ENCODE data around the gene CACNA1H. TPM values are rescaled to one million over a fixed set of nuclear protein-coding genes. Genes with fewer than 3 reads are reported as not detected.
A peak's percentile ranks its signal among the peaks of the same experiment; 100 is the strongest.

CACNA1H gene
- polyA plus RNA-seq, 4 donors: 17.1 to 31.1 (median 18.5) TPM

DNA sequence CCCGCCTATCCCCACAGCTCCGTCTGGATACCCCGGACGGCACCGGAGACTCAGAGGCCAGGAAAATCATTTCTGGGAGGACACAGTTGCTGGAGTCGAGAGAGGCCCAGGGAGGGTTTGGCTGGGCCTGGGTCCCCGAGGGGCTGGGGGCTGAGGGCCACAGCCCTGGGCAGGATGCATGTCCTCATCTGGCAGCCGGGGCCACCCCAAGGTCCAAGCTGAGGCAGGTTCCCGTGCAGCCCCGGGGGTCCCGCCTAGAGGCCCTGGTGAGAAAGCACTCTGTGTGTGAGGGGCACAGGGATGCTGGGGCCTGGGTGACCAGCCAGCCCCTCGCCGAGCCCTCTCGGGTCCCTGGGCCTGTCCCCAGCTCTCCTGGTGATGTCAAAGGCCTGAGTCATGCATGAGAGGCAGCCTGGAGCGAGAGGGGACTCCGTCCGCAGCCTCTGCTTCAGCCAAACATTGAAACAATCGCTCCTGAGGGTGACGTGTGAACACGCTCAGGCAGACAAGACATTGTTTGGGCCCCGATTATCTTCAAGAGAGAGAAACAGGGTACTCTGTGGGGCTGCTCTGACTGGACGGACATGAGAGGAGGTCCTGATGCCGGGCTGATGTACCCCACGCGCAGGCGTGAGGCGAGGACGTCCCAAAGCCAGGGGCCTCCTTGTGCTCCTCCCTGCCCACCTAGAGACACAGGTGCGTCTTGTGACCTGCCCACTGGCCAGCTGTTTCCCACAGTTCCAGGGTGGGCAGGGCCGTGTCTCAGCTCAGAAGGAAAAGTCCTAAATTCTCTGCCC lies 31.1 kb upstream of the CACNA1H start:
- DNase-seq (ENCODE audit: low read depth in 4 of 4, low spot score in 3 of 4): no peak

DNA sequence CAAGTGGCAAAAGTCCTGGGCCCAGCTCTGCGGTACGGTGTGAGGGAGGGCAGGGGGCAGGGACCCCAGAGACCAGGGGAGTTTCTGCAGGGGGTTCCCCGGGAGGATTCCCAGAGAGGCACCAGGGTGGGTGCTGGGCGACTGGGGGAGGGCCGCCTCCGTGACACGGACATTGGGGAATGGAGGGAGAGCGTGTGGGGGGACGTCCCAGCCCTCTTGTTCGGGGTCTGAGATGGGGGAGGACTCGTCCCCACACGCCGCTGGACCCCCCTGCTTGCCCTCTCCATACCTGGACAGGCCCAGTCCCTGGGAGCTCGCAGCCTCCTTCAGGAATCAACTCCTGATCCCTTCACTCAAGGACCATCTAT lies 30.5 kb upstream of the CACNA1H start:
- DNase-seq (ENCODE audit: low read depth in 4 of 4, low spot score in 3 of 4): no peak

DNA sequence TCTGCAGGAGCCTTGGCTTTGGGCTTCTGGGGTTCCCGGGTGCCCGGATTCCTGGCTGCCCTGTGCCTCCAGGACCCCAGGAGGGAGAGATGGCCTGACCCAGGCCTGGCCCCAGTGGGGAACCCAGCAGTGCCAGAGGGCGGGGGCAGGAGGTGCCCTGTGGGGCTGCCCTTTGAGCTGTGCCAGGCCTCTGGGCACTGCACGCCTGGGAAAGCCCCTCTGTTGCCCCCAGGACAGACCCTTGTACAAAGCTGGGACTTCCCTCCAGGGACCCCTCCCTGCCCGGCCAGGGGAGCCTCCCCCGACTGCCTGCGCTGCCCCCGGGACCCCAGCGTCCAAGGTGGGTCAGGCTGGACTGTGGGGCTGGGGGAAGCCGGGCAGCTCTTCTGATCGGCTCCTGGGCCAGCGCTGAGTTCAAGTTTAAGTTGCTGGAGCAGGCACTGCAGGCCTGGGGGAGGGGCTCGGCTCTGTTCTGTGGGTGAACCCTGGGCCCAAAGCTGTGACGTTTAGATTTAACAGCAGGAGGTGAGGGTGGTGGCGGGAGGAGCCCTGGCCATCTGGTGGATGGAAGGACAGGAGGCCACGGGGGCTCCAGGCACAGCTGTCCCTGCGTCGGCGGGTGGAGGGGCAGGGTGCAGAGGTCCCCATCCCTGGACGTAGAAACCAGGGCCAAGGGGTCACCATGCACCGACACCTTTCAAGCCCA lies 29.2 kb upstream of the CACNA1H start:
- DNase-seq (ENCODE audit: low read depth in 4 of 4, low spot score in 3 of 4): no peak

DNA sequence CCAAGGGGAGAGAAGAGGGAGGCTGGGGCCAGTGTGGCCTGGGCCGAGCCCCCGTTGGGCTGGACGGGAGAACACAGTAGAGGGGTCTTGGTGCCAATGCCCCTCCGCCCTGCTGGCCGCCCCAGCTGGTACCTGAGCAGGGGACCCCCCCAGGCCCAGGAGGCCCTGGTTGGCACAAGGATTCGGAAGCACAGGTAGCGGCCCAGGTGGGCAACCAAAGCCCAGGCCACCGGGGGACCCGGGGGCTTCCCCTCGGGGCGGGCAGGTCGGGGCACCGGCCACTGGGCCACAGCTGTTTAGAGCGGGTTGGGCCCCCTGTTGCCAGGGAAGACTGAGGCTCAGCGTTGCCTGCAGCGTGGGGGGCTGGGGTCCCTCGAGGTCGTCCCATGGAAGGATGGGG lies 28.6 kb upstream of the CACNA1H start:
- no peak for DNase-seq (ENCODE audit: low read depth in 4 of 4, low spot score in 3 of 4)

DNA sequence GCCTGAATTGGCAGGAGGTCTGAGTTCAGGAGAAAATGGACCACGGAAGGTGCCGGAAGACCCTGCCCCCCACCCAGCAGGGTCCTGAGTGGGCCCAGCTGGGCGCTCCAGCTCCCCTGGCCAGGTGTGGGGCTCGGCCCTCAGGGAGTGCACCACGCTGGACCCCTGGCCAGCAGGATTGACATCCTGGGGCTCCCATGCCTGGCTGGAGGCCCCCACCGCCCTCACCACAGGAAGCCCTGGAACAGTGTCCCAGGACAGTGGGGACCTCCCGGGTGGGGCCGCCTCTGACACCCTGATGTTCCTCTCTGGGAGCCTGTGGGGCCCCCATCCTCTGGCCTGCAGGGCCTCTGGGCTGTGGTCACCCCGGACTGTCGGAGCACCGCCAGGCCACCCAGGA lies 28.1 kb upstream of the CACNA1H start:
- DNase-seq (ENCODE audit: low read depth in 4 of 4, low spot score in 3 of 4): no peak

DNA sequence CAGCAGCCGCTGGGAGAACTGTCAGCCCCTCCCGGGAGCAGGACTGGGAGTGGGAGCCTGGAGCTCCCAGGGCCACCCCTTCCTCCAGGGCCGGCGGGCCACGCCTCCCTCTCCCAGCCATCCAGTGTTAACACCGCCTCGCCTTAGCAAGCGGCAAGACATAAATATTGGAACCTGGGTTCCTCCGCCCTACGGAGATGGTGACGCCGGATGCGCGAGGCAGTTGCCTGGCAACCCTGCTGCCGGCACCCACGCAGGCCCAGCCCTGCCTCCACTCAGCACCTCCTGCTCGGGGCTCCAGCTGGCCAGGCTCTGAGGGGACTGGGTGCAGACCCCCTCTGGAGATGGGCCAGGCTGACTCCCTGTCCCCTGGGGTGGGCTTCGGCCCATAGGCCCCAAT lies 27.4 kb upstream of the CACNA1H start:
- peak in 3 of 4 donors; percentile 38 to 66 (median 65) for DNase-seq (ENCODE audit: low read depth in 4 of 4, low spot score in 3 of 4)

DNA sequence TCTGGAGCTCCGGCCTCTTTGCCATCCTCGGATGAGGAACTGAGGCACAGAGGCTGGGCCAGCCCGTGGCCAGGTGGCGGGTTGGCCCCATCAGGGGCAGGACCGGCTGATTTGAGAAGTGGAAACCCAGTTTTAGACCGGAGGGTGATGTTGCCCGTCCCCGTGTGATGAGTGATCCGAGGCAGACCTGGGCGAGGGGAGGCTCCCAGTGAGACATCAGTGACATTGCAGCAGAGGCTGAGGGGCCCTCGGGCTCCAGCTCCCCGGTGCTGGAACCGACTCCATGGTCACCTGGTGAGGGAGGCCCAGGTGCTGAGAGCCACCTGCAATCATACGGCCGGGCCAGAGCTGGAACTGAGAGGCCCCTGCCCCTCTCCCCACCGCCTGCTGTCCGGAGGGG lies 26.9 kb upstream of the CACNA1H start:
- DNase-seq (ENCODE audit: low read depth in 4 of 4, low spot score in 3 of 4): no peak

DNA sequence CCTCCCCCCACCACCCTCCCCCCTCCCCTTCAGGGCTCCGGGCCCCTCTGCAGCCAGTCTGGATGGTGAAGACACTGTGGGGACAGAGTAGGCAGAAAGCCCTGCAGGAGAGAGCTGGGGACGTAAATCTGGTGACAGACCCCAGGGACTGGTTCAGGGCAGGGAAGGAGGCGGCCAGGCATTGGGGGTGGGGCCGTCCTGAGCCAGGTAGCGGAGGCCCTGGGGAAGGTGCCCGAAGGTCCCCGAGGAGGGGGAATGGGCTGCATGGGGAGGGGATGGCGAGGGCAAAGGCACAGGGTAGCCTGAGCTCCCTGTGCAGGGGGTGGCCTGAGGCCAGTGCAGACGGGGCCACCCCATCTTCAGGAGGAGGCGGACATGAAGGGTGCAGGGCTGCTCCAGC lies 26.3 kb upstream of the CACNA1H start:
- no peak for DNase-seq (ENCODE audit: low read depth in 4 of 4, low spot score in 3 of 4)

DNA sequence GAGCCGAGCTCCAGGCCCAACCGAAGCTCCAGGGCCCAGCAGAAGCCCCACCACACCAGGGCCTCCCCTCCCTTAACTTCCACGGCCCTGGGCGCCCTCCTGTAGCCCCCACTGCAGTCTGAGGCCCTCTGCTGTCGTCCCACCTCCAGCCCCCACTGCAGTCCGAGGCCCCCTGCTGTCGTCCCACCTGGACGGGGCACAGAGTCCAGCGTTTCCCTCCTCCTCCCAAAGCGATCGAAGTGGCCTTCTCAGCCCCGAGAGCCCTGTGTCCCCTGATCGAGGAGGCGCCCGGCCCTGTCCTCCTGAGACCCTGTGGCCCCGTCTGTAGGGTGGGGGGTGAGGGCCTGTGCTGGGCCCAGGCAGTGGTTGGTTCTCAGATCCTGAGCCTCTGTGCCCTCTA lies 25.8 kb upstream of the CACNA1H start:
- DNase-seq (ENCODE audit: low read depth in 4 of 4, low spot score in 3 of 4): no peak

DNA sequence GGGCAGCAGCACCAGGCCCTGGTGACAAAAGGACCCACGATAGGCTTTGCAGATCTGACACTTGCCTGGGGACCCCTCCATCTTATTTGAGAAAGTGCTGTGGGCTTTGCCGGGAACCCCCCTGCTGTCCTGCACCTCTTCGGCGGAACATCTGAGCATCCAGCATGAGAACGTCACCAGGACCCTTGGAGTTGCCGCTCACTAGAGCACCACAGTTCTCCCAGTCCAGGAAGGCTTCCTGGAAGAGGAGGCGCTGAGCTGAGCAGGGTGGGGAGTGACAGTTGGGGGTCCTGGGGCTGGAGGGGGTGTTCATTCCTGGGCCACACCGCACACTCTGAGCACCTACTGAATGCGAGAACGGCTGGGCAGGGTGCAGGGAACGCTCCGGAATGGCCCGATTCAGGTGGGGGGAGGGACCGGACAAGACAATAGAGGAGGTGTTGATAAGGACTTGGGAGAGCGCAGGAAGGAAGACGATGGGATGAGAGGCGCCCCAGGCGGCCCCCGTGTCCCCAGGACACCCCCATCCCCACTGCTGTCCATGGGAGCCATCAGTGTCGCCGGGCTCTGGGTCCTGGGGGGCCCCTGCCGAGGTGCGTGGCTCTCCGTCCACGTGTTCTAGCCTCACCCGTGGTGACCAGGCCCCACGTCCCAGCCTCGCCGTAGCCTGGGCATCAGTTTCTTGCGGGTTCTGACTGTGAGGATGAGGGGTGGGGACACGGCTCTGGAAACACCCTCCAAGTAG lies 24.8 kb upstream of the CACNA1H start:
- no peak for DNase-seq (ENCODE audit: low read depth in 4 of 4, low spot score in 3 of 4)

DNA sequence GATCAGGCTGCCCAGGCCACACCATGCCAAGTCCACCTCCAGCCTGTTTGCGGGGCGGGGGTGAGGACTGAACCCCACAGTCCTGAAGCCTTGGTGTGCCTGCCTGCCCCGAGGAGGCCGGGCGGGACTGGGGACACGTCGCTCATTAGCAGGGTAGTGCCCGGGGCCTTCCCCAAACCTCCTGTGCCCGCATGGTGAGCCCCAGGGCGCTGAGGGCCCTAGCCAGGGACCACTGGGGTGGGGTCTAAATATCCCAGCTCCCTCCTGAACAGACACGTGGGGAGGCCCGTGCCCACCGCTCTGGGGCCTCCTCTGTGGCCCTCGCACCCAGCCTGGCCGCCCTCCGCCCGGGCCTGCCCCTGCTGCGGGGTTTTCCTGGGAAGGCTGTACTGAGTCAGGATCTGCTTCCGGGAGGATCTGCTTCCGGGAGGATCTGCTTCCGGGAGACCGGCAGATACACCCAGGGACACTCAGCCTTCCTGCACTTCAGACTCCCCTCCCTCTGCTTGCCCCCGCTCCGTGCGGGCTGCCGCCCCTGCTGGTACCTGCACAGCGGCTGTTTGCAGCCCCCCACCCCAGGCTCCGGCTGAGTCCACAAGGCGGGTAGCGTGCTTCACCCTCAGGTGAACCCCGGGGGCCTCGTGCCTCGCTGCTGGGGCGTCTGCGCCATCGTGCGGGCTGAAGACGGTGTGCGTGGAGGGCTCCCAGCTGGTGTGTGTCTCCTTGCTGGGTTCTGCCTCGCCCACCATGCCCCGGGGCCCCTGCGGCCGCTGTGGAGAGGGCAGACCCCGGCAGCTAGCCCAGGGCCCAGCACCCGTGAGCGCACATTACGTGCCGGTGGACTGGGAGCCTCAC lies 23.6 kb upstream of the CACNA1H start:
- DNase-seq (ENCODE audit: low read depth in 4 of 4, low spot score in 3 of 4): no peak

DNA sequence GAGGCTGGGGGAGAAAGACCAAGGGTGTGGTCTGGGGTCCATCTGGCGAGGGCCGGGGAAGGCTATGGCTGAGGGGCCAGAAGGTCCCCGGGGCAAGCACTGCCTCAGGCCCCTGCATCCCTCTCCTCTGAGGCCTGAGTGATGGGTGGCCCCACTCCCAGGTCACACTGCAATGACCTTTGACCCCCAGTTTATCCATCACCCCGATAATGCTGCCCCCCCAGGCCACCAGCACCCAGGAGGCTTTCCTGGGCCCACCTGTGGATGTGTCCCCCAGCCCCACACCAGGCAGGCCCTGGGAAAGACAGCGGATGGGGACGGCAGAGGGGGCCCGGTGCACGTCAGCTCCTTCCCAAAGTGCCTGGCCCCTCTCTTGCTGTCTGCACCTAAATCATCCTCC lies 22.5 kb upstream of the CACNA1H start:
- no peak for DNase-seq (ENCODE audit: low read depth in 4 of 4, low spot score in 3 of 4)

DNA sequence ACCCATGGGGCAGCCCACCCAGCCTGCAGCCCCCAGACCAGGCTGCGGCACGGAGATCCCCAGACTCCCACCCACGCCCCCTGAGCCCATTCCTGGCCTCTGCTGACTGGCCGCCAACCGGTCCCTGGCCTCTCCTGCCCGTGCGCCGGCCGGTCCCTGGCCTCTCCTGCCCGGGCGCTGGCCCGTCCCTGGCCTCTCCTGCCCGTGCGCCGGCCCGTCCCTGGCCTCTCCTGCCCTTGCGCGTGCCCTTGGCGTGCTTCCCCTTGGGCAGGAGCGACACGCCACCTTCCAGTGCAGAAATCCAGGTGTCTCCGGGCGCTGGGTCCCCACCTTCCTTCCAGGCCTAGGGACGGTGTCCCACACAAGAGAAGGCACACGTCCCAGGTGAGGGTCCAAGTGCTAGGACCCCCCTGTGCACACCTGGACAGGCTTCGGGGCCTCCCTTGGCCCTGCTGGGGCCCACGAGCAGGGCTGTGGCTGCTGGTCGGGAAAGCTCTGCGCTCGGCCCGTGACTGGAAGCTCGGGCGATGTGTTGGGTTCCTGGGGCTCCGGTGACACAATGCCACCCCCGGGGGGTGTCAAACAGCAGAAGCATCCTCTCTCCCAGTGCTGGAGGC lies 21.4 kb upstream of the CACNA1H start:
- DNase-seq (ENCODE audit: low read depth in 4 of 4, low spot score in 3 of 4): no peak

DNA sequence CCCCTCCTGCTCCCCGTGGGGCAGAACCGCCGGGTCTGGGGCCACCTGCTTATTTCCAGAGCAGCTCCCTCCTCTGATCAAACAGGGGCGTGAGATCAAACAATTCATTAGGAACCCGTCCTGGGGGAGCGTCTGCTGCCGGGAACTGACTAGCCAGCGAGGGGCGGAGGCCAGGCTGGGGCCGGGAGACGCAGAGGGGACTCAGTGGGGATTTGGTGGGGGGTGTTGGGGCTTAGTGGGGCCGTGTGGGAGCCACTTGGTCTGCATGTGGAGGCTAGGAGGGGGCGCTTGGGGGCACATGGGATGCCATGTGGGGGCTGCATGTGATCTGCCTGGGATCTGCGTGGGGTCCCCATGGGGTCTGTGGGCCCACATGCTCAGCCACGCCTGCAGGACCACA lies 20.5 kb upstream of the CACNA1H start:
- DNase-seq (ENCODE audit: low read depth in 4 of 4, low spot score in 3 of 4): no peak

DNA sequence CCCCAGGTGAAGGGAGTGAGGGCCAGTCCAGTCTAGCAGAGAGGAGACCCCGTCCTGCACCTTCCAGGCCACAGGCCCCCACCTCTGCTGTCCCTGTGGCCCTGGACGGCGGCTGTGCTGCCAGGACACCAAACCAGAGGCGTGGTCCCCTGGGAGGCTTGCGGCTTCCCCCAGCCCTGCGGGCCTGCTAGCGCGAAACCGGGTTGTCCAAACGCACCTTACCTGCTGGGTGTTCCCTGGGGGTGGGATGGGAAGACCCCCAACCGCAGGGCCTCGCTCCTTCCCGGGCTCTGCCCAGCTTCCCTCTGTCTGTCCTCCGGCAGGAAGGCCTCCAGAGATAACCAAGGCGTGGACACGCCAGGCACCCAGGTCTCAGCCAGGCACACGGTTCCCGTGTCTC lies 19.6 kb upstream of the CACNA1H start:
- no peak for DNase-seq (ENCODE audit: low read depth in 4 of 4, low spot score in 3 of 4)

DNA sequence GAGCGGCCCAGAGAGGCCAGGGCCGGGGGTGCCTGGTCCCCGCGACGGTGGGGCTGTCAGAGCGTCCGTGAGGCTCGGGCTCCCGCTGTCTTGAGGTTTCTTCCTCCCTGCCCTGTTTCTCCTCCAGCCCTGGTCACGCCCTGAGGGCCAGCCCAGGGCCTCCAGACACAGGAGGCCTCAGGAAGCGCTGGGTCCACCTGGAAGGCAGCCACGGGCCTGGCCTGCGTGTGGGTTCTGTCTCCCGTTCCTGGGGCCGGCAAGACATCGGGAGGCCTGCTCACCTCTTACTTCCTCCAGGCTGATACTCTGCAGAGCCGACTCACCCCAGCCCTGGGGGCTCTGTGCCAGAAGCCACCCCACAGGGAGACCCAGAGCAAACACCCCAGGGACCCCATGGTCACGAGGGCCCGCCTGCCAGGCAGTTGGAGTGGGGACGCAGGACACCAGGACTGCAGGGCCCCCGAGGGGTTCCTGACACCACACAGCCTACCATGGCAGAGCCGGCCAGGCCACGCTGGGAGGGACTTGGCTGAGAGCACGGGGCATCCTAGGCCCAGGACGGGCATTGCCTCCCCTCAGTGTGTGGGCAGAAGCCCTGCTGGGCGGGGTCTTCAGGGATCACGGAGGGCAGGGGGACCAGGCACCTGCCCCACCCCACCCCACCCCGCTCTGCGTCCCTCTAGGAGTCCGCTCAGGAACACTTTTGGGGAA lies 18.9 kb upstream of the CACNA1H start:
- DNase-seq (ENCODE audit: low read depth in 4 of 4, low spot score in 3 of 4): no peak

DNA sequence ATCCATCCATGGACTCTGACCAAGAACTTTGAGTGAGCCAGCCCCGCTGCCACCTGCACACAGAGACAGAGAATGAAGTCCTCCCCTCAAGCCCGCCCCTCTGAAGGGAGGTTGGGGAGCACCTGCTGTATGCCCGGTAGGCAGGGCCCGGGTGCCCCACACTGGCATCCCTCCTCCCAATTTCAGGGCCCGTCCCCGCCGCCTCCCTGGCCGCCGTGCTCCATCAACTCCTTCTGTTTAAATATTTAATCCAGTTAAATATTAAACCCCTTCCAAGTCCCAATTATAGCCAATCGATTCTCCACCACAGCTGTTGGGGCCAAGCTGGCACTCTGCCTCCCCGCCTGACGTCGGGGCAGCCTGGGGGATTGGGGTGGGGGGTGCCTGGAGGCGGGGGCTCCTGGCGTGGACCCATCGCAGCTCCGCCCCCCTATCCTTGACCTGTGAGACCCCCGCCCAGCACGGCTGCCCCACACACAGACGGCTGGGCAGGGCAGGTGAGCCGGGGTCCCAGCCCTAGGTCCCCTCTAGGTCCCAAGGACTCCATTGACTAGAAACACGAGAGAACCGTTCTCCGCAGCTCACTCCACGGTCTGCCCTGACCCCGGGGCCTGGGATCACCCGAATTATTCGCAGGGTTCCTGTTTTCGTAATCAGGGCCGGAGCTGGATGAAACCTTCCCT lies 18.0 kb upstream of the CACNA1H start:
- DNase-seq (ENCODE audit: low read depth in 4 of 4, low spot score in 3 of 4): no peak

DNA sequence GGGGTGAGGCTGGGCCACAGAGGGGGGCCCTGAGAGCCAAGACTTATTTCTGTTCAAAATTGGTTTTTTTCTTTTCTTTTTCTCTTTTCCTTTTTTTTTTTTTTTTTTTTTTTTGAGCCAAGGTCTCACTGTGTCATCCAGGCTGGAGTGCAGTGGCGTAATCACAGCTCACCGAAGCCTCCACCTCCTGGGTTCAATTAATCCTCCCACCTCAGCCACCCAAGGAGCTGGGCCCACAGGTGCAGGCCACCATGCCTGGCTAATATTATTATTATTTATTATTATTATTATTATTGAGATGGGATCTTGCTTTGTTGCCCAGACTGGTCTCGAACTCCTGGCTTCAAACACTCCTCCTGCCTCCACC lies 17.5 kb upstream of the CACNA1H start:
- no peak for DNase-seq (ENCODE audit: low read depth in 4 of 4, low spot score in 3 of 4)

DNA sequence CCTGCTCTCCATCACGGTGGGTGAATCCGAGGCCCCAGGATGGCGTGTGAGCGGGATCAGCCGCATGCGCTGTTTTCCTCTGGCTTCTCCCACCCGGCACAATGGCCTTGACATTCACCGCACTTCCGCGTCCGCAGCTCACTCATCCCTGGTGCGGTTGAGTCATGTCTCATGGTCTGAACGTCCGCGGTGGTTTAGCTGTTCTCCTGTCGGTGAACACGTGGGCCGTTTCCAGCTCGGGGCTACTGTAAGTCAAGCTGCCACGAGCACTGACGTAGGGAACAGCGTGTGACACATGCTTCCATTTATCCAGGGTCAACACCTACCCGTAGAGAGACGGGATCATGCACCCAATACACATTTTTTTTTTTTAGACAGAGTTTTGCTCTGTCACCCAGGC lies 15.3 kb upstream of the CACNA1H start:
- no peak for DNase-seq (ENCODE audit: low read depth in 4 of 4, low spot score in 3 of 4)
